22Rv1 (cell line): Measurements from ENCODE around the gene TMEM222.

Experiments
- ZFX ChIP-seq: fragments of 450-650 bp; IDR thresholded peaks from 2 replicates; pipeline ENCODE4 v1.6.1; 2017; ENCODE audit warnings: antibody characterized with exemption, borderline replicate concordance
- TF ChIP-seq, protein P1 (sequence below): fragments of 450-650 bp; IDR thresholded peaks from 2 replicates; pipeline ENCODE4 v1.5.1; 2017; ENCODE audit warnings: mild to moderate bottlenecking

DNA sequence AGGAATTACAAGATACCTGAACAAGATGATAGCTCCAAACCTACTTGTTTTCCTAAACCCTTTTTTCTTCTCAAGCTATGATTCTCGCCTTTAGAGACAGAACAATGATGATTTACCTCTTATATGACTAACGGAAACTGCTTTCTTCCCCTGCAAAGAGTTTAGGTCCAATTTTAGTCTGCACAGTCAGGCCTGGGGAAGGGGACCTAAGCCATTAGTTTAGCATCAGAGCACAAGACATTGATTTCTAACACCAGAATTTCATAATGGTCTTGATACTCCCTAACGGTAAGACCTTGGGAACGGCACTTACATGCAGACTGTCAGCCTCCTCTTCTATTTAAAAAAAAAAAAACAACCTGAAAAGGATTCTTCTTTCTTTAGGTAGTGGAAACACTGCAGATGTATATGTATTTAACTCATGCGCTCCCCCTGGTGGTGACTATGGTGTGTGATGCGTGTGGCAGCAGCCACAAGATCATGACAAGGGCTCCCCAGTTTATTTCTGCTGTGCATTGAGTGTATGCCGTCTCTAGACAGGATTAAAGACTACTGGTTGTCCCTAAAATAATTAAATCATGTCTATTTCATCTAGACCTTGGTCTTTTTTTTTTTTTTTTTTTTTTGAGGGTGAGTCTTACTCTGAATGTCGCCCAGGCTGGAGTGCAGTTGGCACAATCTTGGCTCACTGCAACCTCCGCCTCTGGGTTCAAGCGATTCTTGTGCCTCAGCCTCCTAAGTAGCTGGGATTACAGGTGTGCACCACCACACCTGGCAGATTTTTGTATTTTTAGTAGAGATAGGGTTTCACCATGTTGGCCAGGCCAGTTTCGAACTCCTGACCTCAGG, 37.3 kb upstream of the TMEM222 start:
- TF ChIP-seq, protein P1, sequence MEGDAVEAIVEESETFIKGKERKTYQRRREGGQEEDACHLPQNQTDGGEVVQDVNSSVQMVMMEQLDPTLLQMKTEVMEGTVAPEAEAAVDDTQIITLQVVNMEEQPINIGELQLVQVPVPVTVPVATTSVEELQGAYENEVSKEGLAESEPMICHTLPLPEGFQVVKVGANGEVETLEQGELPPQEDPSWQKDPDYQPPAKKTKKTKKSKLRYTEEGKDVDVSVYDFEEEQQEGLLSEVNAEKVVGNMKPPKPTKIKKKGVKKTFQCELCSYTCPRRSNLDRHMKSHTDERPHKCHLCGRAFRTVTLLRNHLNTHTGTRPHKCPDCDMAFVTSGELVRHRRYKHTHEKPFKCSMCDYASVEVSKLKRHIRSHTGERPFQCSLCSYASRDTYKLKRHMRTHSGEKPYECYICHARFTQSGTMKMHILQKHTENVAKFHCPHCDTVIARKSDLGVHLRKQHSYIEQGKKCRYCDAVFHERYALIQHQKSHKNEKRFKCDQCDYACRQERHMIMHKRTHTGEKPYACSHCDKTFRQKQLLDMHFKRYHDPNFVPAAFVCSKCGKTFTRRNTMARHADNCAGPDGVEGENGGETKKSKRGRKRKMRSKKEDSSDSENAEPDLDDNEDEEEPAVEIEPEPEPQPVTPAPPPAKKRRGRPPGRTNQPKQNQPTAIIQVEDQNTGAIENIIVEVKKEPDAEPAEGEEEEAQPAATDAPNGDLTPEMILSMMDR: peak; percentile 90
- no peak for TF ChIP-seq ZFX
